GM23338 (cell line): Measurements from ENCODE around the gene AADACL3. TPM values are rescaled to one million over a fixed set of nuclear protein-coding genes. Genes with fewer than 3 reads are reported as not detected.

Experiments used
- ATAC-seq: fragments of 200-7000 bp; cut with Tn5 transposase; 3 replicates; pipeline ENCODE4 v1.9.1; 2020
- DNase-seq: peaks from one replicate; pipeline ENCODE4 v3.0.0-alpha.2; 2015; ENCODE audit warnings: low spot score
- H2AFZ ChIP-seq: fragments of 200-600 bp; sonication (generic); 2 replicates; pipeline ENCODE4 v1.8.0; 2016; ENCODE audit warnings: antibody characterized with exemption, mild to moderate bottlenecking, moderate library complexity
- H3F3A ChIP-seq: fragments of 200-600 bp; sonication (generic); replicated peaks from 2 replicates; pipeline ENCODE4 v1.8.0; 2017; ENCODE audit warnings: antibody characterized with exemption, mixed run types, low read depth
- H3K27ac ChIP-seq: fragments of 200-600 bp; sonication (generic); 2 replicates; pipeline ENCODE4 v1.6.1; 2016; ENCODE audit warnings: low read depth
- H3K27me3 ChIP-seq: fragments of 200-600 bp; sonication (generic); 2 replicates; pipeline ENCODE4 v1.8.0; 2016; ENCODE audit warnings: mild to moderate bottlenecking, mixed run types, moderate library complexity; ENCODE audit not compliant: insufficient read depth
- H3K36me3 ChIP-seq: fragments of 200-600 bp; sonication (generic); 2 replicates; pipeline ENCODE4 v1.8.0; 2016; ENCODE audit warnings: mild to moderate bottlenecking; ENCODE audit not compliant: insufficient read depth
- H3K4me1 ChIP-seq: fragments of 200-600 bp; sonication (generic); 2 replicates; pipeline ENCODE4 v1.8.0; 2016; ENCODE audit warnings: mild to moderate bottlenecking, moderate library complexity; ENCODE audit not compliant: insufficient read depth
- H3K4me2 ChIP-seq: fragments of 200-600 bp; sonication (generic); 2 replicates; pipeline ENCODE4 v1.7.1; 2017; ENCODE audit warnings: mixed run types
- H3K4me3 ChIP-seq: fragments of 200-600 bp; sonication (generic); 2 replicates; pipeline ENCODE4 v1.6.1; 2016; ENCODE audit warnings: mixed run types
- H3K79me2 ChIP-seq: fragments of 200-600 bp; sonication (generic); replicated peaks from 2 replicates; pipeline ENCODE4 v1.8.0; 2017; ENCODE audit warnings: mild to moderate bottlenecking; ENCODE audit not compliant: insufficient read depth
- H3K9me2 ChIP-seq: fragments of 200-600 bp; sonication (generic); 2 replicates; pipeline ENCODE4 v1.8.0; 2017; ENCODE audit not compliant: insufficient read depth
- H4K20me1 ChIP-seq: fragments of 200-600 bp; sonication (generic); replicated peaks from 2 replicates; pipeline ENCODE4 v1.8.0; 2017; ENCODE audit warnings: mild to moderate bottlenecking; ENCODE audit not compliant: insufficient read depth
- H3K27ac Mint-ChIP-seq: 2 replicates; pipeline ENCODE4 v1.8.0; 2020; ENCODE audit warnings: inconsistent platforms, mild to moderate bottlenecking, moderate library complexity, mixed read lengths
- H3K27me3 Mint-ChIP-seq: 3 replicates; pipeline ENCODE4 v1.8.0; 2022; ENCODE audit warnings: low read depth, mild to moderate bottlenecking, moderate library complexity, mixed read lengths, inconsistent platforms; ENCODE audit not compliant: insufficient read depth, poor library complexity
- H3K36me3 Mint-ChIP-seq: 3 replicates; pipeline ENCODE4 v1.8.0; 2021; ENCODE audit warnings: low read depth, mild to moderate bottlenecking, inconsistent platforms, moderate library complexity, mixed read lengths
- H3K4me1 Mint-ChIP-seq: 3 replicates; pipeline ENCODE4 v1.8.0; 2020; ENCODE audit warnings: mild to moderate bottlenecking, inconsistent platforms, mixed read lengths
- H3K4me3 Mint-ChIP-seq: 3 replicates; pipeline ENCODE4 v1.8.0; 2021; ENCODE audit warnings: moderate library complexity, mild to moderate bottlenecking, inconsistent platforms, mixed read lengths
- H3K9me3 Mint-ChIP-seq: 3 replicates; pipeline ENCODE4 v1.8.0; 2020; ENCODE audit warnings: moderate library complexity, mild to moderate bottlenecking, inconsistent platforms, mixed read lengths
- CREB1 ChIP-seq: fragments of 250-450 bp; sonication (Bioruptor Pico); IDR thresholded peaks from 2 replicates; pipeline ENCODE4 v1.5.0; 2020; ENCODE audit warnings: low read depth, mild to moderate bottlenecking, moderate library complexity
- EZH2 ChIP-seq: fragments of 200-600 bp; sonication (generic); IDR thresholded peaks from one replicate; pipeline ENCODE4 v1.8.0; 2017; ENCODE audit warnings: antibody characterized with exemption, mild to moderate bottlenecking, low read depth; ENCODE audit not compliant: unreplicated experiment
- EZH2phosphoT487 ChIP-seq: fragments of 200-600 bp; sonication (generic); IDR thresholded peaks from one replicate; pipeline ENCODE4 v1.8.1; 2018; ENCODE audit warnings: antibody characterized with exemption; ENCODE audit not compliant: unreplicated experiment
- JUNB ChIP-seq: IDR thresholded peaks from one replicate; pipeline ENCODE4 v1.6.1; 2016; ENCODE audit warnings: antibody characterized with exemption; ENCODE audit not compliant: unreplicated experiment
- NANOG ChIP-seq: IDR thresholded peaks from 2 replicates; pipeline ENCODE4 v1.6.1; 2016; ENCODE audit warnings: antibody characterized with exemption, borderline replicate concordance
- POLR2AphosphoS5 ChIP-seq: IDR thresholded peaks from 2 replicates; pipeline ENCODE4 v1.6.1; 2016; ENCODE audit warnings: antibody characterized with exemption, low read depth
- STAT1 ChIP-seq: IDR thresholded peaks from one replicate; pipeline ENCODE4 v1.6.1; 2016; ENCODE audit warnings: antibody characterized with exemption; ENCODE audit not compliant: unreplicated experiment
- ZNF114 ChIP-seq: fragments of 250-450 bp; sonication (Bioruptor Pico); IDR thresholded peaks from 2 replicates; pipeline ENCODE4 v1.5.0; 2020; ENCODE audit warnings: mild to moderate bottlenecking, moderate library complexity
- ZNF331 ChIP-seq: fragments of 250-450 bp; sonication (Bioruptor Pico); IDR thresholded peaks from 2 replicates; pipeline ENCODE4 v1.5.0; 2020; ENCODE audit warnings: low read depth, mild to moderate bottlenecking, moderate library complexity
- polyA plus RNA-seq: library from polyadenylated mRNA; unstranded; fragments of >200 nt; fragmentation: Nextera tagmentation; extraction: Ambion mirVana; gene quantifications from 2 replicates; pipeline ENCODE4 v1.2.1, GENCODE V29; 2016
- total RNA-seq: library from RNA; depleted of rRNA; stranded (reverse); fragments of >200 nt; shearing (Covaris generic); gene quantifications from 2 replicates; pipeline ENCODE4 v1.2.3, GENCODE V29; 2014
- TF ChIP-seq, protein P1 (sequence below): fragments of 250-450 bp; sonication (Bioruptor Pico); IDR thresholded peaks from 2 replicates; pipeline ENCODE4 v1.5.0; 2020; ENCODE audit warnings: mild to moderate bottlenecking, moderate library complexity
- TF ChIP-seq, protein P2 (sequence below): IDR thresholded peaks from 2 replicates; pipeline ENCODE4 v1.6.1; 2016; ENCODE audit warnings: antibody characterized with exemption
- TF ChIP-seq, protein P3 (sequence below): IDR thresholded peaks from one replicate; pipeline ENCODE4 v1.6.1; 2018; ENCODE audit warnings: antibody characterized with exemption; ENCODE audit not compliant: unreplicated experiment
- TF ChIP-seq, protein P4 (sequence below), 2 experiments: fragments of 200-600 bp in 1 of 2; sonication (generic) in 1 of 2; conservative IDR thresholded peaks; 2 replicates each; pipeline versions ENCODE4 v1.5.1 to v1.6.1; 2016 to 2017; ENCODE audit warnings: antibody characterized with exemption in 2 of 2, low read depth in 2 of 2, mild to moderate bottlenecking in 2 of 2, moderate library complexity in 1 of 2

AADACL3 gene
- total and polyA plus RNA-seq, 2 experiments from 2014 or later: 0.47 to 1.5 TPM

DNA sequence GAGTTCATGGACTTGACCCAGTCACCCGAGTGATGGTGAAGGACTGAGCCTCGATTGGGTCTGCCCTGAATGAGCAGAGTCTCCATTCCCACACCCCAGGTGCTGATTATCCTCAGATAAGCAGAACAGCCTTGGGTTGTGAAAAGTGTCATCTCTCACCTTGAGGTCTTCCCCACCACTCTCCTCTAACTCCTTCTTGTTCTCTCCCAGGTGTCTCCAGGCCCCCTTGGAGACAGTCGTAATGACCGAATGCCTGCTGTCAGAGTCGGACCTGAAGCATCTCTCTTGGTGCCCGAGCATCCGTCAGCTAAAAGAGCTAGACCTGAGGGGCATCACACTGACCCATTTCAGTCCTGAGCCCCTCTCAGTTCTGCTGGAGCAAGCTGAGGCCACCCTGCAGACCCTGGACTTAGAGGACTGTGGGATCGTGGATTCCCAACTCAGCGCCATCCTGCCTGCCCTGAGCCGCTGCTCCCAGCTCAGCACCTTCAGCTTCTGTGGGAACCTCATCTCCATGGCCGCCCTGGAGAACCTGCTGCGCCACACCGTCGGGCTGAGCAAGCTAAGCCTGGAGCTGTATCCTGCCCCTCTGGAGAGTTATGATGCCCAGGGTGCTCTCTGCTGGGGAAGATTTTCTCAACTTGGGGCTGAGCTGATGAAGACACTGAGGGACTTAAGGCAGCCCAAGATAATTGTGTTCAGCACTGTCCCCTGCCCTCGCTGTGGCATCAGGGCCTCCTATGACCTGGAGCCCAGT, 61.1 kb downstream of the AADACL3 start:
- Histone ChIP-seq H3K36me3 (no peaks in the 10 kb centered on the region), H3K4me3 (no peak overlapping the region), H2AFZ (no peak overlapping the region), H3K4me1 (no peaks in the 10 kb centered on the region; the same call in 1 of the 2 replicates), H3K9me2 (no peaks in the 10 kb centered on the region), H4K20me1 (no peaks in the 10 kb centered on the region), H3K27me3 (no peaks in the 10 kb centered on the region), H3F3A (no peaks in the 10 kb centered on the region), H3K79me2 (no peaks in the 10 kb centered on the region), H3K27ac (no peak overlapping the region), H3K4me2 (no peak overlapping the region)
- DNase-seq: no peak
- peaks cover 2% of the 10 kb centered on the region for H3K27me3 Mint-ChIP-seq
- H3K27ac Mint-ChIP-seq: no peak overlapping the region
- H3K9me3 Mint-ChIP-seq: peaks cover 38% of the 10 kb centered on the region
- no peaks in the 10 kb centered on the region for H3K4me1 Mint-ChIP-seq
- ATAC-seq: no peak
- no peak overlapping the region for H3K4me3 Mint-ChIP-seq
- no peak for TF ChIP-seq CREB1 (CRISPR knock-in tag)
- TF ChIP-seq, protein P1, sequence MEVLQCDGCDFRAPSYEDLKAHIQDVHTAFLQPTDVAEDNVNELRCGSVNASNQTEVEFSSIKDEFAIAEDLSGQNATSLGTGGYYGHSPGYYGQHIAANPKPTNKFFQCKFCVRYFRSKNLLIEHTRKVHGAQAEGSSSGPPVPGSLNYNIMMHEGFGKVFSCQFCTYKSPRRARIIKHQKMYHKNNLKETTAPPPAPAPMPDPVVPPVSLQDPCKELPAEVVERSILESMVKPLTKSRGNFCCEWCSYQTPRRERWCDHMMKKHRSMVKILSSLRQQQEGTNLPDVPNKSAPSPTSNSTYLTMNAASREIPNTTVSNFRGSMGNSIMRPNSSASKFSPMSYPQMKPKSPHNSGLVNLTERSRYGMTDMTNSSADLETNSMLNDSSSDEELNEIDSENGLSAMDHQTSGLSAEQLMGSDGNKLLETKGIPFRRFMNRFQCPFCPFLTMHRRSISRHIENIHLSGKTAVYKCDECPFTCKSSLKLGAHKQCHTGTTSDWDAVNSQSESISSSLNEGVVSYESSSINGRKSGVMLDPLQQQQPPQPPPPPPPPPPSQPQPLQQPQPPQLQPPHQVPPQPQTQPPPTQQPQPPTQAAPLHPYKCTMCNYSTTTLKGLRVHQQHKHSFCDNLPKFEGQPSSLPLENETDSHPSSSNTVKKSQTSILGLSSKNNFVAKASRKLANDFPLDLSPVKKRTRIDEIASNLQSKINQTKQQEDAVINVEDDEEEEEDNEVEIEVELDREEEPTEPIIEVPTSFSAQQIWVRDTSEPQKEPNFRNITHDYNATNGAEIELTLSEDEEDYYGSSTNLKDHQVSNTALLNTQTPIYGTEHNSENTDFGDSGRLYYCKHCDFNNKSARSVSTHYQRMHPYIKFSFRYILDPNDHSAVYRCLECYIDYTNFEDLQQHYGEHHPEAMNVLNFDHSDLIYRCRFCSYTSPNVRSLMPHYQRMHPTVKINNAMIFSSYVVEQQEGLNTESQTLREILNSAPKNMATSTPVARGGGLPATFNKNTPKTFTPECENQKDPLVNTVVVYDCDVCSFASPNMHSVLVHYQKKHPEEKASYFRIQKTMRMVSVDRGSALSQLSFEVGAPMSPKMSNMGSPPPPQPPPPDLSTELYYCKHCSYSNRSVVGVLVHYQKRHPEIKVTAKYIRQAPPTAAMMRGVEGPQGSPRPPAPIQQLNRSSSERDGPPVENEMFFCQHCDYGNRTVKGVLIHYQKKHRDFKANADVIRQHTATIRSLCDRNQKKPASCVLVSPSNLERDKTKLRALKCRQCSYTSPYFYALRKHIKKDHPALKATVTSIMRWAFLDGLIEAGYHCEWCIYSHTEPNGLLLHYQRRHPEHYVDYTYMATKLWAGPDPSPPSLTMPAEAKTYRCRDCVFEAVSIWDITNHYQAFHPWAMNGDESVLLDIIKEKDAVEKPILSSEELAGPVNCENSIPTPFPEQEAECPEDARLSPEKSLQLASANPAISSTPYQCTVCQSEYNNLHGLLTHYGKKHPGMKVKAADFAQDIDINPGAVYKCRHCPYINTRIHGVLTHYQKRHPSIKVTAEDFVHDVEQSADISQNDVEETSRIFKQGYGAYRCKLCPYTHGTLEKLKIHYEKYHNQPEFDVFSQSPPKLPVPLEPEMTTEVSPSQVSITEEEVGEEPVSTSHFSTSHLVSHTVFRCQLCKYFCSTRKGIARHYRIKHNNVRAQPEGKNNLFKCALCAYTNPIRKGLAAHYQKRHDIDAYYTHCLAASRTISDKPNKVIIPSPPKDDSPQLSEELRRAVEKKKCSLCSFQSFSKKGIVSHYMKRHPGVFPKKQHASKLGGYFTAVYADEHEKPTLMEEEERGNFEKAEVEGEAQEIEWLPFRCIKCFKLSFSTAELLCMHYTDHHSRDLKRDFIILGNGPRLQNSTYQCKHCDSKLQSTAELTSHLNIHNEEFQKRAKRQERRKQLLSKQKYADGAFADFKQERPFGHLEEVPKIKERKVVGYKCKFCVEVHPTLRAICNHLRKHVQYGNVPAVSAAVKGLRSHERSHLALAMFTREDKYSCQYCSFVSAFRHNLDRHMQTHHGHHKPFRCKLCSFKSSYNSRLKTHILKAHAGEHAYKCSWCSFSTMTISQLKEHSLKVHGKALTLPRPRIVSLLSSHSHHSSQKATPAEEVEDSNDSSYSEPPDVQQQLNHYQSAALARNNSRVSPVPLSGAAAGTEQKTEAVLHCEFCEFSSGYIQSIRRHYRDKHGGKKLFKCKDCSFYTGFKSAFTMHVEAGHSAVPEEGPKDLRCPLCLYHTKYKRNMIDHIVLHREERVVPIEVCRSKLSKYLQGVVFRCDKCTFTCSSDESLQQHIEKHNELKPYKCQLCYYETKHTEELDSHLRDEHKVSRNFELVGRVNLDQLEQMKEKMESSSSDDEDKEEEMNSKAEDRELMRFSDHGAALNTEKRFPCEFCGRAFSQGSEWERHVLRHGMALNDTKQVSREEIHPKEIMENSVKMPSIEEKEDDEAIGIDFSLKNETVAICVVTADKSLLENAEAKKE (CRISPR knock-in tag): no peak
- TF ChIP-seq ZNF114: no peak
- TF ChIP-seq, protein P2, sequence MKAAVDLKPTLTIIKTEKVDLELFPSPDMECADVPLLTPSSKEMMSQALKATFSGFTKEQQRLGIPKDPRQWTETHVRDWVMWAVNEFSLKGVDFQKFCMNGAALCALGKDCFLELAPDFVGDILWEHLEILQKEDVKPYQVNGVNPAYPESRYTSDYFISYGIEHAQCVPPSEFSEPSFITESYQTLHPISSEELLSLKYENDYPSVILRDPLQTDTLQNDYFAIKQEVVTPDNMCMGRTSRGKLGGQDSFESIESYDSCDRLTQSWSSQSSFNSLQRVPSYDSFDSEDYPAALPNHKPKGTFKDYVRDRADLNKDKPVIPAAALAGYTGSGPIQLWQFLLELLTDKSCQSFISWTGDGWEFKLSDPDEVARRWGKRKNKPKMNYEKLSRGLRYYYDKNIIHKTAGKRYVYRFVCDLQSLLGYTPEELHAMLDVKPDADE: no peak
- TF ChIP-seq, protein P3, sequence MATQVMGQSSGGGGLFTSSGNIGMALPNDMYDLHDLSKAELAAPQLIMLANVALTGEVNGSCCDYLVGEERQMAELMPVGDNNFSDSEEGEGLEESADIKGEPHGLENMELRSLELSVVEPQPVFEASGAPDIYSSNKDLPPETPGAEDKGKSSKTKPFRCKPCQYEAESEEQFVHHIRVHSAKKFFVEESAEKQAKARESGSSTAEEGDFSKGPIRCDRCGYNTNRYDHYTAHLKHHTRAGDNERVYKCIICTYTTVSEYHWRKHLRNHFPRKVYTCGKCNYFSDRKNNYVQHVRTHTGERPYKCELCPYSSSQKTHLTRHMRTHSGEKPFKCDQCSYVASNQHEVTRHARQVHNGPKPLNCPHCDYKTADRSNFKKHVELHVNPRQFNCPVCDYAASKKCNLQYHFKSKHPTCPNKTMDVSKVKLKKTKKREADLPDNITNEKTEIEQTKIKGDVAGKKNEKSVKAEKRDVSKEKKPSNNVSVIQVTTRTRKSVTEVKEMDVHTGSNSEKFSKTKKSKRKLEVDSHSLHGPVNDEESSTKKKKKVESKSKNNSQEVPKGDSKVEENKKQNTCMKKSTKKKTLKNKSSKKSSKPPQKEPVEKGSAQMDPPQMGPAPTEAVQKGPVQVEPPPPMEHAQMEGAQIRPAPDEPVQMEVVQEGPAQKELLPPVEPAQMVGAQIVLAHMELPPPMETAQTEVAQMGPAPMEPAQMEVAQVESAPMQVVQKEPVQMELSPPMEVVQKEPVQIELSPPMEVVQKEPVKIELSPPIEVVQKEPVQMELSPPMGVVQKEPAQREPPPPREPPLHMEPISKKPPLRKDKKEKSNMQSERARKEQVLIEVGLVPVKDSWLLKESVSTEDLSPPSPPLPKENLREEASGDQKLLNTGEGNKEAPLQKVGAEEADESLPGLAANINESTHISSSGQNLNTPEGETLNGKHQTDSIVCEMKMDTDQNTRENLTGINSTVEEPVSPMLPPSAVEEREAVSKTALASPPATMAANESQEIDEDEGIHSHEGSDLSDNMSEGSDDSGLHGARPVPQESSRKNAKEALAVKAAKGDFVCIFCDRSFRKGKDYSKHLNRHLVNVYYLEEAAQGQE: no peak
- no peak for TF ChIP-seq EZH2
- no peak for TF ChIP-seq EZH2phosphoT487
- TF ChIP-seq, protein P4, sequence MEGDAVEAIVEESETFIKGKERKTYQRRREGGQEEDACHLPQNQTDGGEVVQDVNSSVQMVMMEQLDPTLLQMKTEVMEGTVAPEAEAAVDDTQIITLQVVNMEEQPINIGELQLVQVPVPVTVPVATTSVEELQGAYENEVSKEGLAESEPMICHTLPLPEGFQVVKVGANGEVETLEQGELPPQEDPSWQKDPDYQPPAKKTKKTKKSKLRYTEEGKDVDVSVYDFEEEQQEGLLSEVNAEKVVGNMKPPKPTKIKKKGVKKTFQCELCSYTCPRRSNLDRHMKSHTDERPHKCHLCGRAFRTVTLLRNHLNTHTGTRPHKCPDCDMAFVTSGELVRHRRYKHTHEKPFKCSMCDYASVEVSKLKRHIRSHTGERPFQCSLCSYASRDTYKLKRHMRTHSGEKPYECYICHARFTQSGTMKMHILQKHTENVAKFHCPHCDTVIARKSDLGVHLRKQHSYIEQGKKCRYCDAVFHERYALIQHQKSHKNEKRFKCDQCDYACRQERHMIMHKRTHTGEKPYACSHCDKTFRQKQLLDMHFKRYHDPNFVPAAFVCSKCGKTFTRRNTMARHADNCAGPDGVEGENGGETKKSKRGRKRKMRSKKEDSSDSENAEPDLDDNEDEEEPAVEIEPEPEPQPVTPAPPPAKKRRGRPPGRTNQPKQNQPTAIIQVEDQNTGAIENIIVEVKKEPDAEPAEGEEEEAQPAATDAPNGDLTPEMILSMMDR (conservative IDR thresholded peaks at IDR 0.05; ENCODE audit: low read depth in 2 of 2): no peak
- TF ChIP-seq ZNF331 (CRISPR knock-in tag): no peak
- TF ChIP-seq NANOG: no peak
- TF ChIP-seq STAT1: no peak
- no peak for TF ChIP-seq JUNB
- no peak for TF ChIP-seq POLR2AphosphoS5
- H3K36me3 Mint-ChIP-seq: no peaks in the 10 kb centered on the region
